Activated effector memory CD4-positive, alpha-beta T cell treated with anti-CD3 and anti-CD28 coated beads, Interleukin-2, amount 50 U/mL, for 16 hours (primary cell): ENCODE data around the gene CMTM2.

Experiments
- DNase-seq: peaks from one replicate; pipeline ENCODE4 v3.0.0-alpha.2; 2020

The CMTM2 gene

GRCh38 chr16:66578651-66579531, at the start of gene CMTM2:
Gene CMTM2, plus strand, starts transcription at chr16:66579463. Its CDS starts 145 bp downstream, at chr16:66579608.
- no peak for DNase-seq

- DNase-seq: no peak
Measured at GRCh38 chr16:66529475-66529874, 49.8 kb upstream of the CMTM2 start.

- peak; percentile 37 for DNase-seq
Measured at GRCh38 chr16:66534376-66534799, 44.9 kb upstream of the CMTM2 start.

GRCh38 chr16:66536525-66536924, 42.7 kb upstream of the CMTM2 start:
- peak; percentile 38 for DNase-seq

- peak; percentile 16 for DNase-seq
Measured at GRCh38 chr16:66537236-66537635, 42.0 kb upstream of the CMTM2 start.

GRCh38 chr16:66538910-66539309, 40.4 kb upstream of the CMTM2 start:
- DNase-seq: peak; percentile 31

- peak; percentile 59 for DNase-seq
Measured at GRCh38 chr16:66539623-66540469, 39.4 kb upstream of the CMTM2 start.

GRCh38 chr16:66541388-66542355, 37.6 kb upstream of the CMTM2 start:
- DNase-seq: peak; percentile 19

- DNase-seq: peak; percentile 21
Measured at GRCh38 chr16:66542396-66542795, 36.9 kb upstream of the CMTM2 start.

- no peak for DNase-seq
Measured at GRCh38 chr16:66543541-66543940, 35.7 kb upstream of the CMTM2 start.

- DNase-seq: no peak
Measured at GRCh38 chr16:66544016-66544757, 35.1 kb upstream of the CMTM2 start.

GRCh38 chr16:66547101-66547989, 31.9 kb upstream of the CMTM2 start:
- DNase-seq: no peak

GRCh38 chr16:66548068-66548467, 31.2 kb upstream of the CMTM2 start:
- no peak for DNase-seq

GRCh38 chr16:66548868-66549267, 30.4 kb upstream of the CMTM2 start:
- no peak for DNase-seq

- peak; percentile 86 for DNase-seq
Measured at GRCh38 chr16:66549284-66550131, 29.8 kb upstream of the CMTM2 start, which contains the start of gene TK2. Gene TK2, minus strand, starts transcription at chr16:66550122. Its CDS starts 61 bp downstream, at chr16:66550061.

- peak; percentile 86 for DNase-seq
Measured at GRCh38 chr16:66551348-66551759, 27.9 kb upstream of the CMTM2 start.

GRCh38 chr16:66551788-66552285, 27.4 kb upstream of the CMTM2 start:
- DNase-seq: no peak

- peak; percentile 97 for DNase-seq
Measured at GRCh38 chr16:66552286-66553177, 26.7 kb upstream of the CMTM2 start, which contains the start of gene CKLF. Gene CKLF, plus strand, starts transcription at chr16:66552576. Its CDS starts 140 bp downstream, at chr16:66552716.
